HEK293 (cell line): ENCODE measurements around the gene SMARCD3.
A peak's percentile ranks its signal among the peaks of the same experiment; 100 is the strongest.

Source experiments
- CTCF ChIA-PET: fragments of 350-600 bp; formaldehyde crosslinking; extraction: SDS; loops from one replicate; lab custom pipeline; 2021; ENCODE audit warnings: antibody characterized with exemption; lab: Yijun Ruan, JAX
- POLR2A ChIA-PET: fragments of 300-600 bp; formaldehyde crosslinking; extraction: SDS; loops from one replicate; lab custom pipeline; 2020; ENCODE audit warnings: antibody characterized with exemption, inconsistent platforms; lab: Yijun Ruan, JAX
- H3K27ac ChIP-seq: fragments of 200-500 bp; sonication (Bioruptor generic); 2 replicates; pipeline ENCODE4 v1.5.1; 2014; ENCODE audit warnings: low read depth, low read length, control low read depth, inconsistent platforms; ENCODE audit errors: extremely low read depth
- H3K36me3 ChIP-seq, 2 experiments: fragments of 200-500 bp in 1 of 2; sonication (Bioruptor generic) in 1 of 2; 1 replicate in 1 of 2; 2 replicates in 1 of 2; pipeline ENCODE4 v1.5.1; 2014 to 2017; ENCODE audit warnings: inconsistent platforms in 2 of 2, low read length in 2 of 2; ENCODE audit not compliant: control insufficient read depth in 2 of 2, insufficient read depth in 1 of 2
- H3K4me1 ChIP-seq: fragments of 200-500 bp; sonication (Bioruptor generic); 2 replicates; pipeline ENCODE4 v1.5.1; 2014; ENCODE audit warnings: mild to moderate bottlenecking, low read length, inconsistent platforms; ENCODE audit not compliant: control insufficient read depth, insufficient read depth
- H3K4me3 ChIP-seq: 2 replicates; pipeline ENCODE4 v1.5.1; 2011; ENCODE audit warnings: low read depth, mild to moderate bottlenecking, control low read depth, low read length, moderate library complexity
- H3K9me3 ChIP-seq: fragments of 200-500 bp; sonication (Bioruptor generic); 2 replicates; pipeline ENCODE4 v1.5.1; 2014; ENCODE audit warnings: low read depth, low read length, inconsistent platforms; ENCODE audit not compliant: control insufficient read depth, insufficient read depth
- BCL6B ChIP-seq: fragments of 450-650 bp; formaldehyde crosslinking; IDR thresholded peaks from 2 replicates; pipeline ENCODE4 v1.5.1; 2017; ENCODE audit warnings: missing biosample characterization, missing genetic modification characterization
- CTCF ChIP-seq: fragments of 450-650 bp; formaldehyde crosslinking; IDR thresholded peaks from 2 replicates; pipeline ENCODE4 v1.5.1; 2016; ENCODE audit warnings: missing biosample characterization, missing genetic modification characterization
- ELK4 ChIP-seq: IDR thresholded peaks from 2 replicates; pipeline ENCODE4 v1.6.1; 2011; ENCODE audit warnings: mild to moderate bottlenecking, low read depth, low read length, borderline replicate concordance
- HOXD13 ChIP-seq: sonication (generic); formaldehyde crosslinking; IDR thresholded peaks from 2 replicates; pipeline ENCODE4 v1.8.0; 2022; ENCODE audit warnings: missing genetic modification reagents, borderline replicate concordance
- KLF1 ChIP-seq: fragments of 450-650 bp; formaldehyde crosslinking; IDR thresholded peaks from 2 replicates; pipeline ENCODE4 v1.5.1; 2016; ENCODE audit warnings: missing biosample characterization, missing genetic modification characterization
- KLF9 ChIP-seq: fragments of 450-650 bp; formaldehyde crosslinking; IDR thresholded peaks from 2 replicates; pipeline ENCODE4 v1.5.1; 2016; ENCODE audit warnings: missing biosample characterization, missing genetic modification characterization, low read depth
- PRDM4 ChIP-seq: fragments of 450-650 bp; formaldehyde crosslinking; IDR thresholded peaks from 2 replicates; pipeline ENCODE4 v1.5.1; 2017; ENCODE audit warnings: missing biosample characterization, missing genetic modification characterization
- ZBTB21 ChIP-seq: fragments of 450-650 bp; formaldehyde crosslinking; IDR thresholded peaks from 2 replicates; pipeline ENCODE4 v1.5.1; 2017; ENCODE audit warnings: missing biosample characterization, missing genetic modification characterization
- ZBTB26 ChIP-seq: fragments of 450-650 bp; formaldehyde crosslinking; optimal IDR thresholded peaks from 2 replicates; pipeline ENCODE3; 2016; ENCODE audit warnings: missing biosample characterization, mild to moderate bottlenecking, missing genetic modification characterization
- ZBTB44 ChIP-seq: fragments of 450-650 bp; IDR thresholded peaks from 2 replicates; pipeline ENCODE4 v1.5.1; 2018; ENCODE audit warnings: missing biosample characterization, mild to moderate bottlenecking, missing genetic modification characterization
- ZBTB48 ChIP-seq: fragments of 450-650 bp; formaldehyde crosslinking; IDR thresholded peaks from 2 replicates; pipeline ENCODE4 v1.5.1; 2016; ENCODE audit warnings: missing biosample characterization, missing genetic modification characterization
- ZFP41 ChIP-seq: fragments of 450-650 bp; formaldehyde crosslinking; IDR thresholded peaks from 2 replicates; pipeline ENCODE4 v1.5.1; 2016; ENCODE audit warnings: missing biosample characterization, missing genetic modification characterization, borderline replicate concordance
- ZNF114 ChIP-seq: fragments of 450-650 bp; formaldehyde crosslinking; IDR thresholded peaks from 2 replicates; pipeline ENCODE4 v1.5.0; 2017; ENCODE audit warnings: missing biosample characterization, missing genetic modification characterization
- ZNF133 ChIP-seq: fragments of 450-650 bp; formaldehyde crosslinking; IDR thresholded peaks from 2 replicates; pipeline ENCODE4 v1.5.1; 2016; ENCODE audit warnings: missing biosample characterization, missing genetic modification characterization
- ZNF140 ChIP-seq: fragments of 450-650 bp; formaldehyde crosslinking; IDR thresholded peaks from 2 replicates; pipeline ENCODE4 v1.5.1; 2016; ENCODE audit warnings: missing biosample characterization, missing genetic modification characterization
- ZNF146 ChIP-seq: fragments of 450-650 bp; formaldehyde crosslinking; IDR thresholded peaks from 2 replicates; pipeline ENCODE4 v1.5.1; 2016; ENCODE audit warnings: missing biosample characterization, missing genetic modification characterization
- ZNF202 ChIP-seq: fragments of 450-650 bp; formaldehyde crosslinking; IDR thresholded peaks from 2 replicates; pipeline ENCODE4 v1.5.1; 2016; ENCODE audit warnings: missing biosample characterization, missing genetic modification characterization, borderline replicate concordance
- ZNF248 ChIP-seq: fragments of 450-650 bp; formaldehyde crosslinking; IDR thresholded peaks from 2 replicates; pipeline ENCODE4 v1.5.1; 2017; ENCODE audit warnings: missing biosample characterization, missing genetic modification characterization
- ZNF391 ChIP-seq: fragments of 450-650 bp; formaldehyde crosslinking; IDR thresholded peaks from 2 replicates; pipeline ENCODE4 v1.5.1; 2016; ENCODE audit warnings: low read depth, missing biosample characterization, missing genetic modification characterization, borderline replicate concordance
- ZNF488 ChIP-seq: fragments of 450-650 bp; formaldehyde crosslinking; IDR thresholded peaks from 2 replicates; pipeline ENCODE4 v1.5.1; 2016; ENCODE audit warnings: missing biosample characterization, missing genetic modification characterization
- ZNF776 ChIP-seq: fragments of 450-650 bp; formaldehyde crosslinking; IDR thresholded peaks from 2 replicates; pipeline ENCODE4 v1.5.0; 2017; ENCODE audit warnings: missing biosample characterization, missing genetic modification characterization, borderline replicate concordance
- ZNF785 ChIP-seq: fragments of 450-650 bp; formaldehyde crosslinking; IDR thresholded peaks from 2 replicates; pipeline ENCODE4 v1.5.1; 2016; ENCODE audit warnings: missing biosample characterization, missing genetic modification characterization

SMARCD3 gene

GRCh38 chr7:151207315-151207714 is 41.2 kb downstream of the SMARCD3 start:
- CTCF ChIA-PET = interaction anchor here (0.6 to 1.4 kb wide), 3 partner anchors 30 to 39 kb away, joined by 3 to 11 read pairs (median 6); partner anchors contain the start of gene GBX1
- no peak for TF ChIP-seq ELK4
- TF ChIP-seq ZNF785 (tag by site-specific recombination) = no peak
- TF ChIP-seq KLF1 (tag by site-specific recombination) = no peak
- no peak for TF ChIP-seq ZNF488 (tag by site-specific recombination)
- no peak for TF ChIP-seq ZNF140 (tag by site-specific recombination)
- no peak for TF ChIP-seq ZNF133 (tag by site-specific recombination)
- no peak for TF ChIP-seq ZNF114 (tag by site-specific recombination)
- 0 out of 2 replicates have a peak, but pooled peaks have one; percentile 1 for TF ChIP-seq ZBTB44
- TF ChIP-seq BCL6B (tag by site-specific recombination) = peak; percentile 39; the same call in 1 of the 2 replicates
- 0 out of 2 replicates have a peak, but pooled peaks have one; percentile 5 for TF ChIP-seq PRDM4 (tag by site-specific recombination)
- TF ChIP-seq, all 188 proteins: peak for 3
- no peak overlapping the region for H3K27ac ChIP-seq
- H3K9me3 ChIP-seq = no peaks in the 10 kb centered on the region
- H3K4me3 ChIP-seq = no peak overlapping the region
- POLR2A ChIA-PET = interaction anchor here (3.6 kb wide), 1 partner anchor 20 kb away, joined by 15 read pairs; the partner anchor contains the start of gene ABCF2
- H3K4me1 ChIP-seq = no peaks in the 10 kb centered on the region
- H3K36me3 ChIP-seq = peaks cover 0 to 10% of the 10 kb centered on the region in 2 experiments; a peak in 1 of 3 replicates

- Histone ChIP-seq H3K36me3 (peaks cover 0 to 6% of the 10 kb centered on the region in 2 experiments; a peak in 1 of 3 replicates), H3K4me3 (no peak overlapping the region), H3K27ac (no peak overlapping the region), H3K4me1 (no peaks in the 10 kb centered on the region), H3K9me3 (no peaks in the 10 kb centered on the region)
- ChIA-PET CTCF (no interaction called here), POLR2A (interaction anchor here (3.6 kb wide), 1 partner anchor 20 kb away, joined by 15 read pairs; the partner anchor contains the start of gene ABCF2)
- TF ChIP-seq ZFP41 = no peak
- no peak for TF ChIP-seq ZNF146 (tag by site-specific recombination)
- TF ChIP-seq ZNF202 (tag by site-specific recombination) = no peak
- peak; percentile 30; the same call in 1 of the 2 replicates for TF ChIP-seq ZBTB44
- TF ChIP-seq CTCF = no peak
- peak; percentile 11; the same call in 1 of the 2 replicates for TF ChIP-seq KLF9 (tag by site-specific recombination)
- no peak for TF ChIP-seq ZNF391 (tag by site-specific recombination)
- TF ChIP-seq ZBTB48 (tag by site-specific recombination) = no peak
- no peak for TF ChIP-seq ZNF776 (tag by site-specific recombination)
- TF ChIP-seq HOXD13 (CRISPR knock-in tag) = no peak
- TF ChIP-seq ZBTB21 = no peak
- TF ChIP-seq ZBTB26 (tag by site-specific recombination) = no peak
- no peak for TF ChIP-seq ZNF248 (tag by site-specific recombination)
Measured at GRCh38 chr7:151206914-151207313, 41.6 kb downstream of the SMARCD3 start.
